T-cell (primary cell): ENCODE data around the gene EFCC1. TPM values are rescaled to one million over a fixed set of nuclear protein-coding genes. Genes with fewer than 3 reads are reported as not detected.

Source experiments
- ATAC-seq, 4 experiments: fragments of 200-7000 bp in 3 of 4; fragments of 150-1000 bp in 1 of 4; cut with Tn5 transposase; replicated peaks in 1 of 4; 1 replicate in 3 of 4; 2 replicates in 1 of 4; pipeline ENCODE4 v1.10.0; 2021; ENCODE audit warnings: moderate library complexity in 3 of 4, mild to moderate bottlenecking in 2 of 4, moderate number of reproducible peaks in 1 of 4
- CTCF ChIA-PET, 2 donors: fragments of 300-600 bp; sonication (Branson Sonifier 250); formaldehyde crosslinking; loops; one replicate each; lab custom pipeline; 2022; ENCODE audit warnings: antibody characterized with exemption in 2 of 2; lab: Charles Lee
- POLR2A ChIA-PET, 2 donors: fragments of 300-600 bp; sonication (Branson Sonifier 250); formaldehyde crosslinking; loops; one replicate each; lab custom pipeline; 2022; ENCODE audit warnings: antibody characterized with exemption in 2 of 2; lab: Charles Lee
- DNase-seq, 35 experiments: peaks; one replicate each; pipeline versions ENCODE4 v3.0.0 to v3.0.0-alpha.2; 2013 to 2023
- H3K27ac ChIP-seq: one replicate; pipeline ENCODE4 v1.5.1; 2013; ENCODE audit warnings: low read length
- H3K27me3 ChIP-seq, 2 experiments: replicated peaks in 1 of 2; 1 replicate in 1 of 2; 2 replicates in 1 of 2; pipeline versions ENCODE4 v1.6.1 to v1.7.0; 2013; ENCODE audit warnings: low read length in 1 of 2, mixed read lengths in 1 of 2; ENCODE audit not compliant: control insufficient read depth in 2 of 2, insufficient read depth in 2 of 2; ENCODE audit errors: extremely low read depth in 1 of 2
- H3K36me3 ChIP-seq, 2 donors: 1 replicate in 1 of 2; 2 replicates in 1 of 2; pipeline versions ENCODE4 v1.6.1 to v1.7.0; 2013; ENCODE audit warnings: low read length in 1 of 2; ENCODE audit not compliant: control insufficient read depth in 2 of 2, insufficient read depth in 1 of 2; ENCODE audit errors: extremely low read depth in 1 of 2
- H3K4me1 ChIP-seq, 2 experiments: 1 replicate in 1 of 2; 2 replicates in 1 of 2; pipeline versions ENCODE4 v1.6.1 to v1.7.0; 2013; ENCODE audit warnings: low read length in 2 of 2, mixed read lengths in 1 of 2; ENCODE audit not compliant: insufficient read depth in 2 of 2, control insufficient read depth in 1 of 2; ENCODE audit errors: extremely low read depth in 1 of 2
- H3K4me3 ChIP-seq, 2 donors: 1 replicate in 1 of 2; 2 replicates in 1 of 2; pipeline versions ENCODE4 v1.5.1 to v1.7.0; 2013; ENCODE audit warnings: mild to moderate bottlenecking in 2 of 2, low read length in 1 of 2, moderate library complexity in 1 of 2; ENCODE audit not compliant: control insufficient read depth in 1 of 2; ENCODE audit errors: extremely low read depth in 1 of 2
- H3K9me3 ChIP-seq: 2 replicates; pipeline ENCODE4 v1.7.0; 2013
- H3K27ac Mint-ChIP-seq, 2 donors: one replicate each; pipeline ENCODE4 v1.8.0; 2020 to 2021; ENCODE audit warnings: mild to moderate bottlenecking in 2 of 2, mixed read lengths in 2 of 2
- H3K27me3 Mint-ChIP-seq, 2 donors: one replicate each; pipeline ENCODE4 v1.8.0; 2021 to 2022; ENCODE audit warnings: mixed read lengths in 2 of 2
- H3K36me3 Mint-ChIP-seq: one replicate; pipeline ENCODE4 v1.8.0; 2021; ENCODE audit warnings: mixed read lengths
- H3K4me1 Mint-ChIP-seq, 3 donors: one replicate each; pipeline ENCODE4 v1.8.0; 2020 to 2022; ENCODE audit warnings: mixed read lengths in 3 of 3, mild to moderate bottlenecking in 1 of 3
- H3K4me3 Mint-ChIP-seq, 3 donors: one replicate each; pipeline ENCODE4 v1.8.0; 2020 to 2022; ENCODE audit warnings: mild to moderate bottlenecking in 3 of 3, mixed read lengths in 3 of 3, moderate library complexity in 3 of 3
- H3K9me3 Mint-ChIP-seq, 3 donors: one replicate each; pipeline ENCODE4 v1.8.0; 2020 to 2022; ENCODE audit warnings: mixed read lengths in 3 of 3
- WGBS: methylation state at CpG from one replicate; pipeline ENCODE4 v1.1.5; 2013; ENCODE audit warnings: missing lambda C conversion rate; ENCODE audit not compliant: insufficient coverage; 5-methylcytosine and 5-hydroxymethylcytosine counted together
- total RNA-seq, 35 experiments: library from RNA in 6 of 35; stranded (reverse) in 6 of 35; fragments of 120-200 nt in 1 of 35; gene quantifications; one replicate each; pipeline versions ENCODE4 v1.2.1 to v1.2.4 and lab custom pipeline; 2013 to 2026

Gene EFCC1
- total RNA-seq, 5 donors from 2014 or later (not counting 1 experiment from before 2014, with no cell fraction given) = 0.20 to 0.43 (median 0.30) TPM

- peaks cover 0 to 5% of the 10 kb centered on the region in 2 experiments for H3K4me1 ChIP-seq
- no peaks in the 10 kb centered on the region for H3K9me3 Mint-ChIP-seq
- ATAC-seq = no peak
Measured at GRCh38 chr3:129061888-129062834, 61.1 kb downstream of the EFCC1 start.

GRCh38 chr3:129063091-129063640, 62.1 kb downstream of the EFCC1 start:
- peaks cover 0 to 12% (median 10%) of the 10 kb centered on the region in 3 donors for H3K4me1 Mint-ChIP-seq
- 86% methylated on average over 8 of the region's 10 CpGs for WGBS
- H3K9me3 Mint-ChIP-seq = no peaks in the 10 kb centered on the region
- no peak for ATAC-seq
- H3K36me3 Mint-ChIP-seq = no peaks in the 10 kb centered on the region
- H3K27ac Mint-ChIP-seq = no peak overlapping the region
- H3K4me1 ChIP-seq = peaks cover 0 to 7% of the 10 kb centered on the region in 2 experiments
- ChIA-PET POLR2A (no interaction called here), CTCF (no interaction called here)
- H3K27me3 Mint-ChIP-seq = no peaks in the 10 kb centered on the region
- H3K27me3 ChIP-seq = peaks cover 0 to 11% of the 10 kb centered on the region in 2 experiments
- no peak for DNase-seq
- H3K9me3 ChIP-seq = no peaks in the 10 kb centered on the region
- H3K36me3 ChIP-seq = no peaks in the 10 kb centered on the region
- H3K4me3 ChIP-seq = no peak overlapping the region
- H3K4me3 Mint-ChIP-seq = no peak overlapping the region
- H3K27ac ChIP-seq = no peak overlapping the region

More at GRCh38 chr3:129061888-129062834, 61.1 kb downstream of the EFCC1 start:
- Mint-ChIP-seq H3K4me1 (peaks cover 0 to 12% (median 4%) of the 10 kb centered on the region in 3 donors), H3K36me3 (no peaks in the 10 kb centered on the region), H3K27me3 (no peaks in the 10 kb centered on the region), H3K4me3 (no peak overlapping the region), H3K27ac (no peak overlapping the region)
- WGBS = 96% methylated on average over 19 of the region's 32 CpGs
- DNase-seq = no peak
- no peaks in the 10 kb centered on the region for H3K36me3 ChIP-seq
- POLR2A ChIA-PET = no interaction called here
- CTCF ChIA-PET = no interaction called here
- H3K9me3 ChIP-seq = no peaks in the 10 kb centered on the region
- no peak overlapping the region for H3K4me3 ChIP-seq
- H3K27me3 ChIP-seq = peaks cover 0 to 11% of the 10 kb centered on the region in 2 experiments
- no peak overlapping the region for H3K27ac ChIP-seq

- H3K9me3 ChIP-seq = no peaks in the 10 kb centered on the region
- Mint-ChIP-seq H3K36me3 (no peaks in the 10 kb centered on the region), H3K4me3 (no peak overlapping the region), H3K9me3 (no peaks in the 10 kb centered on the region), H3K27me3 (no peaks in the 10 kb centered on the region), H3K27ac (no peak overlapping the region), H3K4me1 (peaks cover 0 to 9% (median 9%) of the 10 kb centered on the region in 3 donors)
- peaks cover 0 to 11% of the 10 kb centered on the region in 2 experiments for H3K27me3 ChIP-seq
- H3K27ac ChIP-seq = no peak overlapping the region
- DNase-seq (no peak), ATAC-seq (no peak)
- H3K4me3 ChIP-seq = no peak overlapping the region
- ChIA-PET CTCF (interaction anchor here (0.7 kb wide), 2 partner anchors 184 to 870 kb away, joined by 3 to 4 read pairs; no protein-coding TSS in a partner anchor), POLR2A (no interaction called here)
- no peaks in the 10 kb centered on the region for H3K36me3 ChIP-seq
- H3K4me1 ChIP-seq = peaks cover 0 to 9% of the 10 kb centered on the region in 2 experiments
- 93% methylated on average over 14 of the region's 15 CpGs for WGBS
Measured at GRCh38 chr3:129063841-129064482, 62.9 kb downstream of the EFCC1 start.

- WGBS = 85% methylated on average over 10 of the region's 14 CpGs
- H3K27ac Mint-ChIP-seq = no peak overlapping the region
- Histone ChIP-seq H3K4me3 (no peak overlapping the region), H3K27ac (no peak overlapping the region), H3K9me3 (no peaks in the 10 kb centered on the region), H3K27me3 (peaks cover 0 to 17% of the 10 kb centered on the region in 2 experiments), H3K36me3 (no peaks in the 10 kb centered on the region), H3K4me1 (peaks cover 0 to 14% of the 10 kb centered on the region in 2 experiments)
- no peak for DNase-seq
- CTCF ChIA-PET = interaction anchor here in 1 of 2 donors (0.6 kb wide), 1 partner anchor 178 kb away, joined by 3 read pairs; no protein-coding TSS in a partner anchor
- H3K27me3 Mint-ChIP-seq = peaks cover 0 to 5% of the 10 kb centered on the region in 2 donors
- H3K4me1 Mint-ChIP-seq = peaks cover 7 to 17% (median 15%) of the 10 kb centered on the region in 3 donors
- H3K36me3 Mint-ChIP-seq = no peaks in the 10 kb centered on the region
- no peak overlapping the region for H3K4me3 Mint-ChIP-seq
- ATAC-seq = no peak
- POLR2A ChIA-PET = no interaction called here
- no peaks in the 10 kb centered on the region for H3K9me3 Mint-ChIP-seq
Measured at GRCh38 chr3:129065016-129065719, 64.1 kb downstream of the EFCC1 start.

GRCh38 chr3:129065720-129066073, 64.6 kb downstream of the EFCC1 start:
- DNase-seq = no peak
- Histone ChIP-seq H3K27me3 (peaks cover 0 to 14% of the 10 kb centered on the region in 2 experiments), H3K36me3 (no peaks in the 10 kb centered on the region), H3K4me3 (no peak overlapping the region), H3K27ac (no peak overlapping the region), H3K4me1 (peaks cover 0 to 14% of the 10 kb centered on the region in 2 experiments), H3K9me3 (no peaks in the 10 kb centered on the region)
- H3K9me3 Mint-ChIP-seq = no peaks in the 10 kb centered on the region
- no peak for ATAC-seq
- 91% methylated on average over 3 of the region's 4 CpGs for WGBS
- H3K27me3 Mint-ChIP-seq = peaks cover 0 to 6% of the 10 kb centered on the region in 2 donors
- POLR2A ChIA-PET = interaction anchor here in 1 of 2 donors (0.6 kb wide), 2 partner anchors 168 to 949 kb away, joined by 3 to 4 read pairs; no protein-coding TSS in a partner anchor
- no peak overlapping the region for H3K27ac Mint-ChIP-seq
- peaks cover 10 to 20% (median 18%) of the 10 kb centered on the region in 3 donors for H3K4me1 Mint-ChIP-seq
- CTCF ChIA-PET = no interaction called here
- H3K36me3 Mint-ChIP-seq = no peaks in the 10 kb centered on the region
- H3K4me3 Mint-ChIP-seq = no peak overlapping the region
